GM23248 (cell line): ENCODE measurements around the gene AGO3. TPM values are rescaled to one million over a fixed set of nuclear protein-coding genes. Genes with fewer than 3 reads are reported as not detected.

Experiments
- DNase-seq: peaks from one replicate; pipeline ENCODE4 v3.0.0-alpha.2; 2015
- H2AFZ ChIP-seq: fragments of 200-600 bp; sonication (generic); 2 replicates; pipeline ENCODE4 v1.6.1; 2016; ENCODE audit warnings: antibody characterized with exemption
- H3F3A ChIP-seq: fragments of 200-600 bp; sonication (generic); 2 replicates; pipeline ENCODE4 v1.6.1; 2016; ENCODE audit warnings: mild to moderate bottlenecking, antibody characterized with exemption, mixed run types; ENCODE audit not compliant: insufficient read depth
- H3K27ac ChIP-seq: fragments of 200-600 bp; sonication (generic); 2 replicates; pipeline ENCODE4 v1.5.1; 2016; ENCODE audit warnings: mild to moderate bottlenecking
- H3K27me3 ChIP-seq: fragments of 200-600 bp; sonication (generic); replicated peaks from 2 replicates; pipeline ENCODE4 v1.6.1; 2016; ENCODE audit warnings: mild to moderate bottlenecking; ENCODE audit not compliant: insufficient read depth
- H3K36me3 ChIP-seq: fragments of 200-600 bp; sonication (generic); 2 replicates; pipeline ENCODE4 v1.6.1; 2016; ENCODE audit warnings: low read depth, mild to moderate bottlenecking
- H3K4me1 ChIP-seq: fragments of 200-600 bp; sonication (generic); 2 replicates; pipeline ENCODE4 v1.6.1; 2016; ENCODE audit warnings: mild to moderate bottlenecking; ENCODE audit not compliant: insufficient read depth
- H3K4me2 ChIP-seq: fragments of 200-600 bp; sonication (generic); one replicate; pipeline ENCODE4 v1.6.1; 2016; ENCODE audit warnings: mild to moderate bottlenecking; ENCODE audit not compliant: unreplicated experiment
- H3K4me3 ChIP-seq: fragments of 200-600 bp; sonication (generic); 2 replicates; pipeline ENCODE4 v1.5.1; 2016; ENCODE audit warnings: mild to moderate bottlenecking
- H3K79me2 ChIP-seq: fragments of 200-600 bp; sonication (generic); 2 replicates; pipeline ENCODE4 v1.6.1; 2016; ENCODE audit warnings: mild to moderate bottlenecking; ENCODE audit not compliant: insufficient read depth
- H3K9ac ChIP-seq: fragments of 200-600 bp; sonication (generic); 2 replicates; pipeline ENCODE4 v1.6.1; 2016; ENCODE audit warnings: mild to moderate bottlenecking
- H3K9me2 ChIP-seq: fragments of 200-600 bp; sonication (generic); 2 replicates; pipeline ENCODE4 v1.6.1; 2016; ENCODE audit warnings: mixed run types, mild to moderate bottlenecking, moderate library complexity; ENCODE audit not compliant: insufficient read depth
- H3K9me3 ChIP-seq: fragments of 200-600 bp; sonication (generic); one replicate; pipeline ENCODE4 v1.6.1; 2017; ENCODE audit warnings: low read depth
- H4K20me1 ChIP-seq: fragments of 200-600 bp; sonication (generic); 2 replicates; pipeline ENCODE4 v1.6.0; 2016; ENCODE audit not compliant: insufficient read depth
- EZH2 ChIP-seq: fragments of 200-600 bp; sonication (generic); IDR thresholded peaks from 2 replicates; pipeline ENCODE4 v1.6.1; 2018; ENCODE audit warnings: antibody characterized with exemption, mild to moderate bottlenecking; ENCODE audit not compliant: insufficient read depth, poor library complexity, severe bottlenecking
- EZH2phosphoT487 ChIP-seq: fragments of 200-600 bp; sonication (generic); IDR thresholded peaks from 2 replicates; pipeline ENCODE4 v1.6.1; 2018; ENCODE audit warnings: antibody characterized with exemption, moderate library complexity, mild to moderate bottlenecking, low read depth; ENCODE audit not compliant: insufficient read depth
- WGBS, 2 experiments: methylation state at CpG; one replicate each; pipeline ENCODE4 v1.1.6; 2015 to 2017; ENCODE audit warnings: low lambda C conversion rate in 2 of 2, low coverage in 1 of 2; ENCODE audit errors: missing lambda C conversion rate in 2 of 2; 5-methylcytosine and 5-hydroxymethylcytosine counted together
- in situ Hi-C: fragments of 300-500 bp; cut with MboI; formaldehyde crosslinking; loops from 2 replicates; pipeline ENCODE4 v1.15.0; 2020
- polyA plus RNA-seq: library from polyadenylated mRNA; unstranded; fragments of >200 nt; fragmentation: Nextera tagmentation; extraction: Ambion mirVana; gene quantifications from 2 replicates; pipeline ENCODE4 v1.2.1, GENCODE V29; 2016
- total RNA-seq: library from RNA; depleted of rRNA; stranded (reverse); fragments of >200 nt; shearing (Covaris generic); gene quantifications from 2 replicates; pipeline ENCODE4 v1.2.3, GENCODE V29; 2014

Gene AGO3
- total and polyA plus RNA-seq, 2 experiments from 2014 or later, result 7.9 to 14.2 TPM

GRCh38 chr1:36053978-36054377 lies 123.1 kb downstream of the AGO3 start:
- H2AFZ ChIP-seq, result no peak overlapping the region
- no peak for DNase-seq
- TF ChIP-seq EZH2phosphoT487 (no peak), EZH2 (no peak)
- in situ Hi-C loops, result no loop called here
- H3K9me2 ChIP-seq, result no peaks in the 10 kb centered on the region
- no peaks in the 10 kb centered on the region for H3K9me3 ChIP-seq
- H3K27ac ChIP-seq, result no peak overlapping the region
- H3K4me2 ChIP-seq, result no peak overlapping the region
- H4K20me1 ChIP-seq, result no peaks in the 10 kb centered on the region
- H3K36me3 ChIP-seq, result 0 out of 2 replicates have a peak, but pooled peaks cover 15% of the 10 kb centered on the region
- no peaks in the 10 kb centered on the region for H3K79me2 ChIP-seq
- H3F3A ChIP-seq, result 0 out of 2 replicates have a peak, but pooled peaks cover 3% of the 10 kb centered on the region
- no peak overlapping the region for H3K4me3 ChIP-seq
- no peaks in the 10 kb centered on the region for H3K4me1 ChIP-seq
- H3K27me3 ChIP-seq, result no peaks in the 10 kb centered on the region
- H3K9ac ChIP-seq, result no peak overlapping the region

- Histone ChIP-seq H3K9me2 (no peaks in the 10 kb centered on the region), H3K27ac (no peak overlapping the region), H3K4me2 (no peak overlapping the region), H2AFZ (no peak overlapping the region), H3K36me3 (0 out of 2 replicates have a peak, but pooled peaks cover 14% of the 10 kb centered on the region), H4K20me1 (no peaks in the 10 kb centered on the region), H3F3A (0 out of 2 replicates have a peak, but pooled peaks cover 3% of the 10 kb centered on the region), H3K27me3 (no peaks in the 10 kb centered on the region), H3K9ac (no peak overlapping the region), H3K9me3 (no peaks in the 10 kb centered on the region), H3K79me2 (no peaks in the 10 kb centered on the region), H3K4me1 (no peaks in the 10 kb centered on the region), H3K4me3 (no peak overlapping the region)
- no peak for DNase-seq
- whole genome bisulfite sequencing, 2 experiments, result 98 to 100% methylated on average over 5 of the region's 5 CpGs
- in situ Hi-C loops, result no loop called here
- TF ChIP-seq EZH2phosphoT487, result no peak
- TF ChIP-seq EZH2, result no peak
Measured at GRCh38 chr1:36055706-36056105, 124.8 kb downstream of the AGO3 start.

GRCh38 chr1:36062315-36062714 lies 131.4 kb downstream of the AGO3 start:
- no peaks in the 10 kb centered on the region for H3K27me3 ChIP-seq
- no peaks in the 10 kb centered on the region for H4K20me1 ChIP-seq
- H3K9me2 ChIP-seq, result no peaks in the 10 kb centered on the region
- in situ Hi-C loops, result no loop called here
- H3K4me2 ChIP-seq, result no peak overlapping the region
- 93 to 100% methylated on average over 1 of the region's 1 CpG for WGBS, 2 experiments
- H3K9ac ChIP-seq, result no peak overlapping the region
- no peaks in the 10 kb centered on the region for H3K4me1 ChIP-seq
- no peak overlapping the region for H3K27ac ChIP-seq
- H3K9me3 ChIP-seq, result no peaks in the 10 kb centered on the region
- TF ChIP-seq EZH2phosphoT487 (no peak), EZH2 (no peak)
- 0 out of 2 replicates have a peak, but pooled peaks cover 3% of the 10 kb centered on the region for H3F3A ChIP-seq
- H2AFZ ChIP-seq, result no peak overlapping the region
- H3K79me2 ChIP-seq, result no peaks in the 10 kb centered on the region
- no peak for DNase-seq
- no peak overlapping the region for H3K4me3 ChIP-seq
- no peaks in the 10 kb centered on the region for H3K36me3 ChIP-seq

- H3K4me2 ChIP-seq, result no peak overlapping the region
- TF ChIP-seq EZH2phosphoT487 (no peak), EZH2 (no peak)
- H3K36me3 ChIP-seq, result no peaks in the 10 kb centered on the region
- no peaks in the 10 kb centered on the region for H3K79me2 ChIP-seq
- H3K9ac ChIP-seq, result no peak overlapping the region
- in situ Hi-C loops, result no loop called here
- H3K9me2 ChIP-seq, result no peaks in the 10 kb centered on the region
- H3K9me3 ChIP-seq, result no peaks in the 10 kb centered on the region
- H3K4me1 ChIP-seq, result no peaks in the 10 kb centered on the region
- no peak overlapping the region for H3K4me3 ChIP-seq
- no peak overlapping the region for H2AFZ ChIP-seq
- no peaks in the 10 kb centered on the region for H4K20me1 ChIP-seq
- no peak overlapping the region for H3K27ac ChIP-seq
- no peak for DNase-seq
- no peaks in the 10 kb centered on the region for H3K27me3 ChIP-seq
- 0 out of 2 replicates have a peak, but pooled peaks cover 7% of the 10 kb centered on the region for H3F3A ChIP-seq
Measured at GRCh38 chr1:36067871-36068270, 137.0 kb downstream of the AGO3 start.

GRCh38 chr1:36068866-36069265 lies 138.0 kb downstream of the AGO3 start:
- Histone ChIP-seq H3K27ac (no peak overlapping the region), H3K36me3 (no peaks in the 10 kb centered on the region), H3K27me3 (no peaks in the 10 kb centered on the region), H3K9me2 (no peaks in the 10 kb centered on the region), H3K9me3 (no peaks in the 10 kb centered on the region), H3K79me2 (no peaks in the 10 kb centered on the region), H4K20me1 (no peaks in the 10 kb centered on the region), H2AFZ (no peak overlapping the region), H3K9ac (no peak overlapping the region), H3K4me2 (no peak overlapping the region), H3K4me3 (no peak overlapping the region), H3F3A (0 out of 2 replicates have a peak, but pooled peaks cover 7% of the 10 kb centered on the region), H3K4me1 (no peaks in the 10 kb centered on the region)
- TF ChIP-seq EZH2phosphoT487 (no peak), EZH2 (no peak)
- 96 to 97% methylated on average over 2 of the region's 2 CpGs for WGBS, 2 experiments
- in situ Hi-C loops, result no loop called here
- no peak for DNase-seq
